C4-2B (cell line): ENCODE data around the gene MAPKAPK2.

ENCODE experiments used
- H3K27ac ChIP-seq: fragments of 450-650 bp; 2 replicates; pipeline ENCODE4 v1.5.1; 2017
- CTCF ChIP-seq: fragments of 450-650 bp; conservative IDR thresholded peaks from 2 replicates; pipeline ENCODE4 v1.5.1; 2017; ENCODE audit warnings: mild to moderate bottlenecking
- ZFX ChIP-seq: fragments of 450-650 bp; IDR thresholded peaks from 2 replicates; pipeline ENCODE4 v1.6.1; 2017

The MAPKAPK2 gene

DNA sequence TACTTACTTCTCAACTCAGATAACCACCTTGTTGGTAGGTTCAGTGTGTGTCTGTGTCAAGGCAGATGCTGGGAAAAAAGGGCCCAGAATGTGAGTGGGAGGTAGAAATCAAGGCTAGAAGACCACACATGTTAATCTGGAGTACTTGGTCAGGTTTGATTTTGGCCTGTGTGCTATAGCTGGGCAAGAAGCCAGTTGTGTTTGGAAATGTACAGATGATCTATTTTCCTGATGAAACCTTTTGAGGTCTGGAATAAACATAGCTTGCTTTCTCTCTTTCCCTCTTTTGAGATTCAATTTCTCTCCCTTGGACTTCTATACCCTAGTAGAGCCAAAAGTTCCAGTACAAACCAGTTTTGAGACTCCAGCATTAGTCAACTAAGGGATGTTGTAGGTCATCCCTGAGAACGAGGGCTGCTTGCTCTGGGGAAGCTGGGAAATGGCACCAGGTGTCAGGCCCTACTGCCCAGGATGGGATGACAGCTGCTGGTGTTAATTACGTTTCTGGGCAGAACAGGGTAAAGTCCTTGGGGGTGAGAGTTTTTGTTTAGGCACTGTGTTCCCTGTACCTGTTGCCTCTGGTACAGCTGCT is 15.8 kb downstream of the MAPKAPK2 start:
- no peak overlapping the region for H3K27ac ChIP-seq
- no peak for TF ChIP-seq ZFX
- no peak for TF ChIP-seq CTCF

- no peak for TF ChIP-seq CTCF
- no peak for TF ChIP-seq ZFX
- no peak overlapping the region for H3K27ac ChIP-seq
Observed at GRCh38 chr1:206702260-206702659, 17.6 kb downstream of the MAPKAPK2 start.

DNA sequence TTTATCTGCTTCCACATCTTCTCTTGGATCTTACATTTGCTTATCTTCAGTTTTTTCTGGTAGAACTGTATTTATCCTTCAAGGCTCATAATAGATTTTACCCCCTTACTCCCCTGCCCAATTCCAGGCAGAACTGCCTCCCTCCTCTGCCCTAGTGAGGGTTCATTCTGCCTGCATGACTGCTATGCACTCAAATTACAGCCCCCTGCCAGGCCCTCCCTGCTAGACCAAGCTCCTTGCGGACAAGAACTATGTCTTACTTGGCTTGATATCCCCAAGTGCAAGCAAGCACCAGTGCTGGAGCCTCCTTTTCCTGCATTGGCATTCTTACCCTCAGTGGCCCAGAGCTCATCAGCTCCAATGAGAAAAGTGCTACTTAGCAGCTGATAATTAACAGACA is 18.1 kb downstream of the MAPKAPK2 start:
- no peak overlapping the region for H3K27ac ChIP-seq

DNA sequence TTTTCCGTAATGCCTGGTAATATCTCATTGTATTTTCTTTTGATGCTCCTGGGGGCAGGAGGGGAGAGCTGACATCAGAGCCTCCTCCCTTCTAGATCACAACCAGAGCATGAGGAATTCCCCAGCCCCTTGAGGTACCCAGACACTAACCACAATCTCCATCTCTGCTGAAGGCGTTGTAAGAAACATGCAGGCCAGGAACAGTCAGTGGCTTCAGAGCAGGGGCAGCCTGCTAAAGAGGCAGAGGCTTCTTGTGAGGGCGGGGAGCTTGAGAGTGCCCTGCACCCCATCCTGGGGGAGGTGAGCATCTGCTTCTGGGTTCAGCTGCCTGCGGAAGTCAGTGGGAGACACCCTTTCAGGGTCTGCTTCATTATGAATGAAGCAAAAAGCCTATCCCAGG is 19.0 kb downstream of the MAPKAPK2 start:
- H3K27ac ChIP-seq, result no peak overlapping the region
- TF ChIP-seq CTCF, result no peak

More for the DNA sequence above, 18.1 kb downstream of the MAPKAPK2 start:
- TF ChIP-seq ZFX (no peak), CTCF (no peak)

GRCh38 chr1:206704226-206704625 is 19.5 kb downstream of the MAPKAPK2 start:
- TF ChIP-seq CTCF (no peak), ZFX (no peak)
- H3K27ac ChIP-seq, result no peak overlapping the region

- H3K27ac ChIP-seq, result no peak overlapping the region
- TF ChIP-seq CTCF, result no peak
- TF ChIP-seq ZFX, result no peak
Observed at GRCh38 chr1:206705191-206705590, 20.5 kb downstream of the MAPKAPK2 start.

DNA sequence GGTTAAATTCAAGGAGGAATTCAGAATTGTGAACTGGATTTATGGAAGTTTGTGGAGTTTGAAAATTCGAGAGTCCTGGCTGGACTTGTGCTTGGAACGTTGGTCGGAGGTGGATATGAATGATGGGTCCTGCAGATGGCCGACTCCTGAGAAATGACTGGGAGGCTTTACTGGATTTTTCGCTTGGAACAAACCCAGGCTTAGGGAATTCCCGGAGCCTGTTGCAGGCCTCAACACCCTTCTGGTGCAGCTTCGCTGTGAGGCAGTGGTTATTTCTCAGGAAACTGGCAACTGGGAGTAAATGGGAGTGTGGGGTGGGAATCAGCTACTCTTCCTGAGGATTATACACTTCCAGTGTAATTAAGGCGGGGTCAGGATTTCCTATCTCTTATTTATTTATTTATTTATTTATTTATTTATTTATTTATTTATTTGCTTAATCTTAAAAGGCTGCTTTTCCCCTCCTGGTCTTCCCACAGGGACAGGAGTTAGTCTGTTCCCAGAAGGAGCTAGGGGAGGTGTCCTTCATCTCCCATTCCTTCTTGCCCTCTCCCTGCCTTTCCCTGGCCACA is 21.1 kb downstream of the MAPKAPK2 start:
- no peak for TF ChIP-seq CTCF
- TF ChIP-seq ZFX, result no peak
- H3K27ac ChIP-seq, result no peak overlapping the region
